Right cardiac atrium (tissue), 5 donors: Measurements from ENCODE around the gene USP6. TPM values are rescaled to one million over a fixed set of nuclear protein-coding genes. Genes with fewer than 3 reads are reported as not detected.
"Not testable (repeated sequence)": the region's sequence is repeated elsewhere in the genome, so short reads cannot be mapped to it uniquely, and the experiment has no call there.

ENCODE experiments used
- ATAC-seq, 2 donors: fragments of 200-7000 bp; cut with Tn5 transposase; one replicate each; pipeline versions ENCODE4 v1.8.0 to v1.9.1; 2020; ENCODE audit warnings: moderate library complexity in 2 of 2, mild to moderate bottlenecking in 1 of 2
- DNase-seq, 3 donors: peaks; one replicate each; pipeline ENCODE4 v3.0.0-alpha.2; 2020
- H3K27ac ChIP-seq: one replicate; pipeline ENCODE4 v1.5.1; 2013; ENCODE audit warnings: mild to moderate bottlenecking, low read length, control low read depth, moderate library complexity
- H3K27me3 ChIP-seq: one replicate; pipeline ENCODE4 v1.6.1; 2013; ENCODE audit not compliant: control insufficient read depth, insufficient read depth
- H3K4me1 ChIP-seq: one replicate; pipeline ENCODE4 v1.6.1; 2013; ENCODE audit warnings: low read length; ENCODE audit not compliant: control insufficient read depth, insufficient read depth
- H3K4me3 ChIP-seq: one replicate; pipeline ENCODE4 v1.5.1; 2013; ENCODE audit warnings: low read length, control low read depth
- H3K9me3 ChIP-seq: one replicate; pipeline ENCODE4 v1.6.1; 2013; ENCODE audit warnings: low read length; ENCODE audit not compliant: control insufficient read depth
- WGBS: extraction: QIAGEN DNeasy Blood & Tissue Kit; methylation state at CpG from one replicate; pipeline ENCODE4 v1.1.7; 2013; 5-methylcytosine and 5-hydroxymethylcytosine counted together
- intact Hi-C, 4 donors: fragments of 100-400 bp; cut with DNase I; formaldehyde crosslinking; loops; one replicate each; pipeline versions ENCODE4 v1.11.0 to v1.14.0; 2022 to 2023
- long read RNA-seq, 4 donors: library from polyadenylated mRNA; unstranded; transcript quantifications; one replicate each; pipeline ENCODE4 v2.0.0, GENCODE V29; 2020 to 2021
- polyA plus RNA-seq: library from polyadenylated mRNA; stranded (reverse); fragments of 200-250 nt; gene quantifications from one replicate; pipeline ENCODE4 v1.2.3, GENCODE V29; 2013
- total RNA-seq, 4 donors: library from RNA; stranded (reverse); fragmentation: NEBNext Ultra II Directional; extraction: Animal tissue kit (Norgen Biotek cat#: 25700); gene quantifications; one replicate each; pipeline ENCODE4 v1.2.1, GENCODE V29; 2021
- donor health status: healthy with polysubstance abuse.
- donor health status: DM: no; HTN: yes; CAD: no.
- donor health status: DM: no; HTN: no; CAD: no.
- donor health status: DM: no; HTN: yes; CAD: no; lungs with severe emphysema.
- donor health status: DM: yes; HTN: yes; CAD: no.

The USP6 gene
- under 1 TPM in 3 of 4 donors, not detected in 1; 0.06 to 0.20 (median 0.09) TPM for total RNA-seq
- under 0.01 TPM for polyA plus RNA-seq
- long read RNA-seq, donor 1, partial matches to known transcripts = 0 of 1 reads
- long read RNA-seq, donor 1, other reads (novel, unspliced or antisense) = 1 of 1 reads
- long read RNA-seq, donor 2 = 0 reads
- long read RNA-seq, donor 3 = 0 reads
- long read RNA-seq, donor 4, partial matches to known transcripts = 1 of 1 reads
- long read RNA-seq, donor 4, other reads (novel, unspliced or antisense) = 0 of 1 reads

DNA sequence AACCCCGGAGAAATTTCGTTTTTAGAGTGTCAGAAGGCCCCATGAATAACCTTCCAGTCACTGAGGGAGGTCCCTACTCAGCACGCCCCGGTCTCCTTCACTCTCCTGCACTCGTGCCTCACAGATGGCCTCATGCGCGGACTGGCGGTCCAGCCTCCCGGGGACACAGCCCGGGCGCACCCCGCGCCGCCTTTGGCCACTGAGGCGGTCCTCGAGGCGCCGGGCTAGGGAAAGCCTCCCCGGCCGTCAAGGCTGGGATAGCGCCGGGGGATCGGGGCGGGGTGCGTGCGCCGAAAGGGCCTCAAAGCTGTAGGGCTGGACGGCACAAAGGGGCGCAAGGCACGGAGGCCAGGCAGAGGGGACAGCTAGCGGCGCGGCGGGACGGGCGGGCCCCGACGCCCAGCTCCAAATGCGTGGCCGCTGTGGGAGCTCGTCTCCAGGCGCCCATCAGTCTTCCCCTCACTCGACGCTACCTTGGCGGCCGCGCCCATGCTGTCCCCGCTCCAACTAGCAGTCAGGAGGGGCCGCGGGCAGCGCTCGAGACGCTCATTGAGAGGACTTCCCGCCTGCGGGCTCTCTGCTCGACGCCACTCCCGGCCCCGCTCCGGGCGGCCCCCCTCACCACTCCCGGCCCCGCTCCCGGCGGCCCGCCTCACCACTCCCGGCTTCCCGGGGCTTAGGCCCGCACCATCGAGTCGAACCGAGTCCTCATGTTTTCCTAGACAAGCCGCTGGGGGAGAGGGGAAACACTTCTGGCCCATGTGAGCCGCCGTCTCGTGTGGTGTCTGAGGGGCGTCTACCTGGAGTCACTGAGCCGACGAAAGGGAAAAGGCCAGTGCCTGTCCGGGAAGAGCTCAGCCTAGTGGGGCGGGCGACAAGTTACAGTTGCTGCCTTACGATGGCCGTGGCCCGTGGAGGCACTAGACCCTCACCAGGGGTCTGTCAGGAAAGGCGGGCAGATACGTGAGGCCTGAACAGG lies at the start of gene USP6:
Gene USP6 (plus strand): TSS at position 360 of the 979 bp plus-strand sequence. CDS start 14,336 bp downstream, outside the sequence.
- H3K4me1 ChIP-seq = no peaks in the 10 kb centered on the region
- H3K27me3 ChIP-seq = no peaks in the 10 kb centered on the region
- 18% methylated on average over 87 of the region's 87 CpGs for WGBS
- no peak within 1 kb of the TSS for H3K4me3 ChIP-seq
- no peak within 1 kb of the TSS for H3K27ac ChIP-seq
- ATAC-seq = no peak
- no peak for DNase-seq
- intact Hi-C loops = no loop called here
- no peaks in the 10 kb centered on the region for H3K9me3 ChIP-seq

DNA sequence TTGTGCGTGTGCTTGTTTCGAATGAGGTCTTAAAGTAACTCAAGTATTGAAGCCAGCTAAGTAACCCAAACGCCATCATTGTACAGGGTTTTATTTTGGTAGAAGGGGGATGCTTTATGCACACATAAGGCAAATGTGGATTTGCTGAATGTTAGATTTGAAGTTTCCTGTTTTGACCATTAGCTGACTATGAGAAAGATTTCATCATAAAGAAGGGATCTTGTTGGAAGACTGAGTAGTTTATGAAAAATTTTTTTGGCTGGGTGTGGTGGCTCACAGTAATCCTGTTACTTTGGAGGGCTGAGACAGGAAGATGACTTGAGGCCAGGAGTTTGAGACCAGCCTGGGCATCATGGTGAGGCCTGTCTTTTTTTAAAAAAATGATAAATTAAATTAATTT lies 47.6 kb upstream of the USP6 start:
- intact Hi-C loops = loop anchor here in 2 of 4 donors (10.0 kb wide), 1 partner anchor 83 kb away; the partner anchor contains the start of gene CAMTA2 (in 2 of the 2)
- DNase-seq = no peak
- Histone ChIP-seq H3K27ac (no peak overlapping the region), H3K4me3 (no peak overlapping the region), H3K27me3 (no peaks in the 10 kb centered on the region), H3K9me3 (no peaks in the 10 kb centered on the region), H3K4me1 (no peaks in the 10 kb centered on the region)
- 90% methylated on average over 3 of the region's 3 CpGs for WGBS
- no peak for ATAC-seq

DNA sequence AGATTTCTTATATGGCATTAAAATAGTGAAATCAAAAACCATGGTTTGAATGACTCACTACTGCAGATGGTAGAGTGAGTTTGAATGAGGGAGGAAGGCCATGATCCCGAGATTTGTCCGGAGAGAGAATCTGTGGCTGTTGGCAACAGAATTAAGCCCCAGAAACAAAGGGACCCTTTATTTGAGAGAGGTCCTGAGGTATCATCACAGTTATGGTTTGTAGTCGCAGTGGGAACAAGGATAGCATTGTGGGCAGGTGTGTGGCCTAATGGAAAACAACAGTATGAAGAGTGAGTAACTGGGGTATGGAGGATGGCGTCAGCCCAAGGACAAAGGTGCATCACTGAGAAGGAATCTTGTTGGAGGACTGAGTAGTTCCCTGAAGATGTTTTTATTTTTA lies 46.1 kb upstream of the USP6 start:
- 86% methylated on average over 4 of the region's 4 CpGs for WGBS
- intact Hi-C loops = loop anchor here in 2 of 4 donors (10.0 kb wide), 1 partner anchor 85 kb away; the partner anchor contains the start of gene CAMTA2 (in 2 of the 2)
- no peak for ATAC-seq
- DNase-seq = no peak
- H3K9me3 ChIP-seq = no peaks in the 10 kb centered on the region
- H3K27me3 ChIP-seq = no peaks in the 10 kb centered on the region
- no peak overlapping the region for H3K27ac ChIP-seq
- no peak overlapping the region for H3K4me3 ChIP-seq
- H3K4me1 ChIP-seq = no peaks in the 10 kb centered on the region

DNA sequence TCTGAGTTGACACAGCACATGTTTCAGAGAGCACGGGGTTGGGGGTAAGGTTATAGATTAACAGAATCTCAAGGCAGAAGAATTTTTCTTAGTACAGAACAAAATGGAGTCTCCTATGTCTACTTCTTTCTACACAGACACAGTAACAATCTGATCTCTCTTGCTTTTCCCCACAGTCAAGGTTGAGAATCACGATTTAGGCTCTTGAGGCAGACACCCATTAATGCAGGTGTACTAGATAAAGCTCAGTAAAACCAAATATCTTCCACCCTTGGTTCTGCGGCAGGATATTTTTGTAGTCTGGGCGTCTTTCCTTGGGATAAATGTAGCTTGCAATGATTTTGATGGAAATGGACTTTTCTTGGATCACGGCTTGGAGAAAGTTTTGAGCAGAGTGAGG lies 40.4 kb upstream of the USP6 start:
- DNase-seq, H3K27me3 ChIP-seq, H3K27ac ChIP-seq, intact Hi-C loops, H3K9me3 ChIP-seq, ATAC-seq, H3K4me3 ChIP-seq, H3K4me1 ChIP-seq: not testable (repeated sequence)
- 90% methylated on average over 4 of the region's 5 CpGs for WGBS

GRCh38 chr17:5077275-5077674 lies 38.6 kb upstream of the USP6 start:
- H3K4me1 ChIP-seq, H3K27ac ChIP-seq, H3K27me3 ChIP-seq, H3K4me3 ChIP-seq, ATAC-seq, intact Hi-C loops, H3K9me3 ChIP-seq: not testable (repeated sequence)
- 98% methylated on average over 24 of the region's 24 CpGs for WGBS
- peak in 1 of 3 donors; percentile 67 for DNase-seq

DNA sequence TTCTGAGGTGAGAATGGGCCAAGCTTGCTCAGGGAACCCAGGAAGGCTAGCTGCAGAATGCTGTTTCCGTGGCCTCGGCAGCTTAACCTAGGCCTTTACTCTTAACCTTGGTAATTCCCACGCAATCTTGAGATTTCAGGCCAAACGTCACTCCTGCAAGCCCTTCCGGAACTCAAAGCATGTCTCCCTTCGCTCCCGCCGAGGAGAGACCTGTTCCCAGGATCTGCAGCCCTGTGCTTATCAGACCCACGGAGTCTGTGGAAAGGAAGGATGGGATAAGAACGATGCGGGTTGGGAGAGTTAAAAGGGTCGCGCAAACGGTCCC lies 38.1 kb upstream of the USP6 start:
- 16% methylated on average over 14 of the region's 14 CpGs for WGBS
- Histone ChIP-seq H3K27me3 (no peaks in the 10 kb centered on the region), H3K9me3 (no peaks in the 10 kb centered on the region), H3K4me3 (peak overlapping the region; percentile 85), H3K27ac (peak overlapping the region; percentile 91), H3K4me1 (peaks cover 2% of the 10 kb centered on the region)
- intact Hi-C loops = no loop called here
- no peak for DNase-seq
- peak; percentile 28 to 47 for ATAC-seq

GRCh38 chr17:5078106-5079028 lies 37.5 kb upstream of the USP6 start, which contains the start of gene ZFP3:
Gene ZFP3 (plus strand): TSS chr17:5078467. CDS start chr17:5091505, 13,038 bp downstream.
- Histone ChIP-seq H3K27me3 (no peaks in the 10 kb centered on the region), H3K4me1 (peaks cover 2% of the 10 kb centered on the region), H3K27ac (peak within 1 kb of the TSS; percentile 91), H3K9me3 (no peaks in the 10 kb centered on the region), H3K4me3 (peak within 1 kb of the TSS; percentile 85)
- under 1% methylated on average over 75 of the region's 75 CpGs for WGBS
- ATAC-seq (peak; percentile 97), DNase-seq (peak; percentile 91 to 95 (median 95))
- intact Hi-C loops = no loop called here

- Histone ChIP-seq H3K27ac (no peak overlapping the region), H3K9me3 (no peaks in the 10 kb centered on the region), H3K27me3 (no peaks in the 10 kb centered on the region), H3K4me3 (no peak overlapping the region), H3K4me1 (peaks cover 2% of the 10 kb centered on the region)
- ATAC-seq (no peak), DNase-seq (no peak)
- intact Hi-C loops = no loop called here
- WGBS = 85% methylated on average over 3 of the region's 3 CpGs
Measured at GRCh38 chr17:5080591-5080990, 35.2 kb upstream of the USP6 start.

DNA sequence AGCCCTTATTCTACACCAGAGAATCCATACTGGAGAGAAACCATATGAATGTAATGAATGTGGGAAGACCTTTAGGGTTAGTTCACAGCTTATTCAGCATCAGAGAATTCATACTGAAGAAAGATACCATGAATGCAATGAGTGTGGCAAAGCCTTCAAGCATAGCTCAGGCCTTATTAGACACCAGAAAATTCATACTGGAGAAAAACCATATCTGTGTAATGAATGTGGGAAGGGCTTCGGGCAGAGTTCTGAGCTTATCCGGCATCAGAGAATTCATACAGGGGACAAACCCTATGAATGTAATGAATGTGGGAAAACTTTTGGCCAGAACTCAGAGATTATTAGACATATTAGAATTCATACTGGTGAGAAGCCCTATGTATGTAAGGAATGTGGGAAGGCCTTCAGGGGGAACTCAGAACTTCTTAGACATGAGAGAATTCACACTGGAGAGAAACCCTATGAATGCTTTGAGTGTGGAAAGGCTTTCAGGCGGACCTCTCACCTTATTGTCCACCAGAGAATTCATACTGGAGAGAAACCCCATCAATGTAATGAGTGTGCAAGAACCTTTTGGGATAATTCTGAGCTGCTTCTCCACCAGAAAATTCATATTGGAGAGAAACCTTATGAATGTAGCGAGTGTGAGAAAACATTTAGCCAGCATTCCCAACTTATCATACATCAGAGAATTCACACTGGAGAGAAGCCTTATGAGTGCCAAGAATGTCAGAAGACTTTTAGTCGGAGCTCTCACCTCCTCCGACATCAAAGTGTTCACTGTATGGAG lies 23.4 kb upstream of the USP6 start:
- intact Hi-C loops = no loop called here
- 98% methylated on average over 6 of the region's 6 CpGs for WGBS
- Histone ChIP-seq H3K27me3 (no peaks in the 10 kb centered on the region), H3K9me3 (peaks cover 31% of the 10 kb centered on the region), H3K27ac (no peak overlapping the region), H3K4me3 (no peak overlapping the region), H3K4me1 (no peaks in the 10 kb centered on the region)
- ATAC-seq (no peak), DNase-seq (no peak)

- Histone ChIP-seq H3K27ac (peak overlapping the region; percentile 9), H3K4me3 (peak overlapping the region; percentile 51), H3K9me3 (peaks cover 9% of the 10 kb centered on the region), H3K4me1 (no peaks in the 10 kb centered on the region), H3K27me3 (no peaks in the 10 kb centered on the region)
- 15% methylated on average over 7 of the region's 7 CpGs for WGBS
- ATAC-seq (no peak), DNase-seq (no peak)
- intact Hi-C loops = no loop called here
Measured at GRCh38 chr17:5096731-5097100, 19.1 kb upstream of the USP6 start.
